ENCODE data around the gene LACTBL1.

GRCh38 chr1:22962558-22962957, 10.1 kb downstream of the LACTBL1 start:
- TF ChIP-seq RAD21 (IDR thresholded peaks at IDR 0.05; ENCODE audit: low read length), result no peak
- TF ChIP-seq CTCF (conservative IDR thresholded peaks at IDR 0.05; ENCODE audit: low read depth, low read length), result no peak
- no peak for TF ChIP-seq POLR2A (IDR thresholded peaks at IDR 0.05; ENCODE audit: low read depth, low read length)
- no peak for TF ChIP-seq RFX5 (IDR thresholded peaks at IDR 0.05; ENCODE audit: low read depth, low read length)
